ENCODE data around the gene GNE.
A peak's percentile ranks its signal among the peaks of the same experiment; 100 is the strongest.
"Not testable (repeated sequence)": the region's sequence is repeated elsewhere in the genome, so short reads cannot be mapped to it uniquely, and the experiment has no call there.

Gene GNE

GRCh38 chr9:36258208-36258995 is at the start of gene GNE:
Gene GNE, minus strand, starts transcription at chr9:36258448. Its CDS starts 9,093 bp downstream, at chr9:36249355.
- Histone ChIP-seq H3K4me3 (ENCODE audit: low read length) (peak within 1 kb of the TSS; percentile 94), H3K36me3 (ENCODE audit: control insufficient read depth, insufficient read depth, low read length, severe bottlenecking) (no peaks in the 10 kb centered on the region), H3K27me3 (replicated peaks; ENCODE audit: control insufficient read depth, insufficient read depth, low read length) (no peaks in the 10 kb centered on the region), H3K9me3 (ENCODE audit: control insufficient read depth, low read length) (no peaks in the 10 kb centered on the region), H3K4me1 (ENCODE audit: control insufficient read depth, insufficient read depth, low read length) (peaks cover 14% of the 10 kb centered on the region), H3K9ac (ENCODE audit: low read length) (peak within 1 kb of the TSS; percentile 98)
- DNase-seq (ENCODE audit: low read depth): peak; percentile 99

GRCh38 chr9:36306471-36307306 is 48.4 kb upstream of the GNE start:
- H3K27me3 ChIP-seq (replicated peaks; ENCODE audit: control insufficient read depth, insufficient read depth, low read length): no peaks in the 10 kb centered on the region
- no peak overlapping the region for H3K4me3 ChIP-seq (ENCODE audit: low read length)
- H3K4me1 ChIP-seq (ENCODE audit: control insufficient read depth, insufficient read depth, low read length): no peaks in the 10 kb centered on the region
- H3K9ac ChIP-seq (ENCODE audit: low read length): no peak overlapping the region
- H3K9me3 ChIP-seq (ENCODE audit: control insufficient read depth, low read length): no peaks in the 10 kb centered on the region
- no peak for DNase-seq (ENCODE audit: low read depth)
- H3K36me3 ChIP-seq (ENCODE audit: control insufficient read depth, insufficient read depth, low read length, severe bottlenecking): no peaks in the 10 kb centered on the region

- not testable (repeated sequence) for H3K4me3 ChIP-seq (ENCODE audit: low read length); H3K27me3 ChIP-seq (replicated peaks; ENCODE audit: control insufficient read depth, insufficient read depth, low read length); DNase-seq (ENCODE audit: low read depth); H3K9ac ChIP-seq (ENCODE audit: low read length); H3K36me3 ChIP-seq (ENCODE audit: control insufficient read depth, insufficient read depth, low read length, severe bottlenecking); H3K9me3 ChIP-seq (ENCODE audit: control insufficient read depth, low read length); H3K4me1 ChIP-seq (ENCODE audit: control insufficient read depth, insufficient read depth, low read length)
Measured at GRCh38 chr9:36304366-36304765, 46.1 kb upstream of the GNE start.

GRCh38 chr9:36301227-36301626 is 43.0 kb upstream of the GNE start:
- no peaks in the 10 kb centered on the region for H3K27me3 ChIP-seq (replicated peaks; ENCODE audit: control insufficient read depth, insufficient read depth, low read length)

DNA sequence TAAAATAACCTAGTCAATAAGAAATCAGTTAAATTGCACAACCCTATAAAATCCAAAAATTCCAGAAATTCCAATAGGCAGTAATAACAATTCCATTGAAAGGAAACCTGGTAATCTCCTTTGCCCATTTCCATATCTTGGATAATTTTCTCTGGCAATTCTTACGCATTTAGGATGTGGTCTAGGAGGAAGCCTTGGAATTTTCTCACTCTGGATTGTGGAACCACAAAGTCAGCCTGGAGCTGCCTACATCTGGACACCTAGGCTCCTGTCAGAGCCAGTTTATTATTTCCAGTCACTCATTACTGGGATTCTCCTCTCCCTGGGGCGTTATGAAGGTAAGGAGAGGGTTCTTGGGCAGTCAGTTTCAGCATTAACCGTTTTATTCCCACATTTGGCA is 40.3 kb upstream of the GNE start:
- Histone ChIP-seq H3K9me3 (ENCODE audit: control insufficient read depth, low read length) (no peaks in the 10 kb centered on the region), H3K27me3 (replicated peaks; ENCODE audit: control insufficient read depth, insufficient read depth, low read length) (no peaks in the 10 kb centered on the region), H3K36me3 (ENCODE audit: control insufficient read depth, insufficient read depth, low read length, severe bottlenecking) (no peaks in the 10 kb centered on the region), H3K4me3 (ENCODE audit: low read length) (no peak overlapping the region), H3K4me1 (ENCODE audit: control insufficient read depth, insufficient read depth, low read length) (peaks cover 14% of the 10 kb centered on the region), H3K9ac (ENCODE audit: low read length) (no peak overlapping the region)
- DNase-seq (ENCODE audit: low read depth): no peak

More at GRCh38 chr9:36301227-36301626, 43.0 kb upstream of the GNE start:
- H3K4me1 ChIP-seq (ENCODE audit: control insufficient read depth, insufficient read depth, low read length): peaks cover 14% of the 10 kb centered on the region
- DNase-seq (ENCODE audit: low read depth): no peak
- H3K36me3 ChIP-seq (ENCODE audit: control insufficient read depth, insufficient read depth, low read length, severe bottlenecking): no peaks in the 10 kb centered on the region
- no peaks in the 10 kb centered on the region for H3K9me3 ChIP-seq (ENCODE audit: control insufficient read depth, low read length)
- H3K4me3 ChIP-seq (ENCODE audit: low read length): no peak overlapping the region
- H3K9ac ChIP-seq (ENCODE audit: low read length): no peak overlapping the region

GRCh38 chr9:36297798-36298197 is 39.5 kb upstream of the GNE start:
- Histone ChIP-seq H3K36me3 (ENCODE audit: control insufficient read depth, insufficient read depth, low read length, severe bottlenecking) (no peaks in the 10 kb centered on the region), H3K9ac (ENCODE audit: low read length) (no peak overlapping the region), H3K4me1 (ENCODE audit: control insufficient read depth, insufficient read depth, low read length) (peaks cover 14% of the 10 kb centered on the region), H3K9me3 (ENCODE audit: control insufficient read depth, low read length) (no peaks in the 10 kb centered on the region), H3K4me3 (ENCODE audit: low read length) (no peak overlapping the region), H3K27me3 (replicated peaks; ENCODE audit: control insufficient read depth, insufficient read depth, low read length) (no peaks in the 10 kb centered on the region)
- no peak for DNase-seq (ENCODE audit: low read depth)

GRCh38 chr9:36294996-36295395 is 36.7 kb upstream of the GNE start:
- H3K9me3 ChIP-seq (ENCODE audit: control insufficient read depth, low read length); H3K4me3 ChIP-seq (ENCODE audit: low read length); H3K36me3 ChIP-seq (ENCODE audit: control insufficient read depth, insufficient read depth, low read length, severe bottlenecking); H3K9ac ChIP-seq (ENCODE audit: low read length); DNase-seq (ENCODE audit: low read depth); H3K27me3 ChIP-seq (replicated peaks; ENCODE audit: control insufficient read depth, insufficient read depth, low read length): not testable (repeated sequence)
- peaks cover 14% of the 10 kb centered on the region for H3K4me1 ChIP-seq (ENCODE audit: control insufficient read depth, insufficient read depth, low read length)

DNA sequence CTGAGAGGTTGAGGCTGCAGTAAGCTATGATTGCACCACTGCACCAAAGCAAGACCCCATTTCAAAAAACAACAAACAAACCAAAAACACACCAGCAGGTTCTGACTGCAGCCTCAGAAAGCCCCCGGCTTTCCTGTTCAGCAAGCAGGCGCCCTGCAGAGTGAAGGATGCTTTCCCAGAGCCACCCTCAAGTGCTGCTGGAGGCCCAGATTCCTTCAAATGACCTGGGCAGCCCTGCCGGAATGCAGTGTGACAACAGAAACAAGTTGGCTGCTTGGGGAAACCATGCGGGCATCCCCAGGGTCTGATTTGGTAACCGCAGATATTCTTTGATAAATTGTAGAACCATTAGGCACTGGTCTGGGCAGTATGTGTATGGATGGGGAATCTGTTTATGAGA is 35.7 kb upstream of the GNE start:
- Histone ChIP-seq H3K27me3 (replicated peaks; ENCODE audit: control insufficient read depth, insufficient read depth, low read length) (no peaks in the 10 kb centered on the region), H3K4me1 (ENCODE audit: control insufficient read depth, insufficient read depth, low read length) (peaks cover 13% of the 10 kb centered on the region), H3K9ac (ENCODE audit: low read length) (no peak overlapping the region), H3K4me3 (ENCODE audit: low read length) (no peak overlapping the region), H3K36me3 (ENCODE audit: control insufficient read depth, insufficient read depth, low read length, severe bottlenecking) (no peaks in the 10 kb centered on the region), H3K9me3 (ENCODE audit: control insufficient read depth, low read length) (no peaks in the 10 kb centered on the region)
- DNase-seq (ENCODE audit: low read depth): no peak

DNA sequence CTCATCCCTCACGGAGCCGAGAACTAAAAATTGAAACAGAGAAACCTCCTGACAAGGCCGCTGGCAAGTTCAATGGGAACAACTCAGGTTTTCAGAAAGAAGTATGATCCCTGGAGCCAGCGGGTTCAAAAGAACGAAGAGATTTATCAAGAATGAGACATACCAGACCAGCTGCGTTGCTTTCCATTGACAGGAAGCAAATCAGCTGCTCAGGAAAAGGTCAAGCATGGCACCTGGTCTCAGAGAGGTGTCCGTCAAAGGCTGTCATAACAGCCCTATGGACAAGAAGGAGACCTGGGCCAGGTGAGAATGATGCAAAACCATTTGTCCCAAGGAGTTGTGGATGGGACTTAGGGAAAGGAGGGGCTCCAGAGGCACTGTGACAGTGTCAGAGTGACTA is 34.9 kb upstream of the GNE start:
- H3K9ac ChIP-seq (ENCODE audit: low read length): no peak overlapping the region
- peaks cover 9% of the 10 kb centered on the region for H3K4me1 ChIP-seq (ENCODE audit: control insufficient read depth, insufficient read depth, low read length)
- no peak overlapping the region for H3K4me3 ChIP-seq (ENCODE audit: low read length)
- DNase-seq (ENCODE audit: low read depth): no peak
- no peaks in the 10 kb centered on the region for H3K27me3 ChIP-seq (replicated peaks; ENCODE audit: control insufficient read depth, insufficient read depth, low read length)
- H3K36me3 ChIP-seq (ENCODE audit: control insufficient read depth, insufficient read depth, low read length, severe bottlenecking): no peaks in the 10 kb centered on the region
- no peaks in the 10 kb centered on the region for H3K9me3 ChIP-seq (ENCODE audit: control insufficient read depth, low read length)

DNA sequence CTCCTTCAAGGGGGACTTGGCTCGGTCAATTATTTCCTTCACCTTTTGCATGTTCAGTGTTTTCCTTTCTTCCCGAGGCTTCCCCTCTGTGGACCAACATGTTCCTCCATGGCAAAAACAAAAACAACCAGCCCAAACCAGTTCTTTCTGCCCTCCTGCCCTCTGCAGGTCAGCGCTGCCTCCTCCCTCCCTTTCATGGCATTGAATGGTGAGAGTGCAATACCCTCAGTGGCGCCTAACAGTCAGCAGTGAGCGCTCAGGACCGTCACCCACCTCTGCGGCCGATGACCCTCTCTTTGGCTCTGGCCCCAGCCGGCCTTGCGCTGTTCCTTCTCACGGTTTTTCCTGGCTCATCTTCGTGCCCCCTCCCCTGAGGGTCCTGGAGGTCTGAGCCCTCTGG is 34.4 kb upstream of the GNE start:
- no peak overlapping the region for H3K9ac ChIP-seq (ENCODE audit: low read length)
- DNase-seq (ENCODE audit: low read depth): no peak

DNA sequence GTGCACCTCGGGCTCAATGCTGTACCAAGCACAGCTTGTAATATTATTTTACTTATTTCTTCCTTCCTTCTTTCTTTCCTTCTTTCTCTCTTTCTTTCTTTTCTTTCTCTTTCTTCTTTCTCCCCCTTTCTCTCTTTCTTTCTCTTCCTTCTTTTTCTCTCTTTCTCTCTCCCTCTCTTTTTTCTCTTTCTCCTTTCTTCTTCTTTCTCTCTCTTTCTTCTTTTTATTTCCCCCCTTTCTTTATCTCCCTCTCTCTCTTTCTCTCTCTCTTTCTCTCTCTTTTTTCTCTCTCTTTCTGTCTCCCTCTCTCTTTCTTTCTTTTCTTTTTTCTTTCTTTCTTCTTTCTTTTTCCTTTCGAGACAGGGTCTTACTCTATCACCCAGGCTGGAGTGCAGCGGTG is 32.7 kb upstream of the GNE start:
- Histone ChIP-seq H3K4me1 (ENCODE audit: control insufficient read depth, insufficient read depth, low read length) (peaks cover 12% of the 10 kb centered on the region), H3K36me3 (ENCODE audit: control insufficient read depth, insufficient read depth, low read length, severe bottlenecking) (no peaks in the 10 kb centered on the region), H3K27me3 (replicated peaks; ENCODE audit: control insufficient read depth, insufficient read depth, low read length) (no peaks in the 10 kb centered on the region), H3K9ac (ENCODE audit: low read length) (no peak overlapping the region), H3K4me3 (ENCODE audit: low read length) (no peak overlapping the region), H3K9me3 (ENCODE audit: control insufficient read depth, low read length) (no peaks in the 10 kb centered on the region)
- no peak for DNase-seq (ENCODE audit: low read depth)

More for the DNA sequence above, 34.4 kb upstream of the GNE start:
- Histone ChIP-seq H3K4me1 (ENCODE audit: control insufficient read depth, insufficient read depth, low read length) (peaks cover 9% of the 10 kb centered on the region), H3K27me3 (replicated peaks; ENCODE audit: control insufficient read depth, insufficient read depth, low read length) (no peaks in the 10 kb centered on the region), H3K36me3 (ENCODE audit: control insufficient read depth, insufficient read depth, low read length, severe bottlenecking) (no peaks in the 10 kb centered on the region), H3K4me3 (ENCODE audit: low read length) (no peak overlapping the region), H3K9me3 (ENCODE audit: control insufficient read depth, low read length) (no peaks in the 10 kb centered on the region)
